C4-2B (cell line): Measurements from ENCODE around the gene C3.

Experiments used
- CTCF ChIP-seq: fragments of 450-650 bp; conservative IDR thresholded peaks from 2 replicates; pipeline ENCODE4 v1.5.1; 2017; ENCODE audit warnings: mild to moderate bottlenecking
- ZFX ChIP-seq: fragments of 450-650 bp; IDR thresholded peaks from 2 replicates; pipeline ENCODE4 v1.6.1; 2017

GRCh38 chr19:6690160-6690885, 30.1 kb downstream of the C3 start:
- TF ChIP-seq CTCF = no peak
- TF ChIP-seq ZFX = no peak
